Neural cell (in vitro differentiated cells): ENCODE results near the gene DTNBP1. TPM values are rescaled to one million over a fixed set of nuclear protein-coding genes. Genes with fewer than 3 reads are reported as not detected.

Source experiments
- H2AFZ ChIP-seq: fragments of 200-600, 300-800 bp; sonication (generic), shearing (Covaris generic); 2 replicates; pipeline ENCODE4 v1.6.0; 2014; ENCODE audit warnings: low read depth, mild to moderate bottlenecking, antibody characterized with exemption, low read length, moderate library complexity
- H3F3A ChIP-seq: fragments of 200-600 bp; shearing (Covaris generic); 2 replicates; pipeline ENCODE4 v1.6.1; 2016; ENCODE audit warnings: mild to moderate bottlenecking, moderate library complexity, mixed read lengths, antibody characterized with exemption, low read length; ENCODE audit not compliant: insufficient read depth, poor library complexity, severe bottlenecking
- H3K27ac ChIP-seq: fragments of 200-600, 300-800 bp; sonication (generic), shearing (Covaris generic); 2 replicates; pipeline ENCODE4 v1.5.1; 2014; ENCODE audit warnings: mild to moderate bottlenecking, low read length, moderate library complexity
- H3K27me3 ChIP-seq: fragments of 300-800, 200-600 bp; sonication (generic), shearing (Covaris generic); 2 replicates; pipeline ENCODE4 v1.6.0; 2014; ENCODE audit warnings: mild to moderate bottlenecking, low read depth, low read length, moderate library complexity; ENCODE audit not compliant: insufficient read depth
- H3K36me3 ChIP-seq: fragments of 300-800, 200-600 bp; sonication (generic), shearing (Covaris generic); 2 replicates; pipeline ENCODE4 v1.5.1; 2014; ENCODE audit warnings: mild to moderate bottlenecking, antibody characterized with exemption, low read length, moderate library complexity; ENCODE audit not compliant: insufficient read depth
- H3K4me2 ChIP-seq: fragments of 300-800, 200-600 bp; sonication (generic), shearing (Covaris generic); 2 replicates; pipeline ENCODE4 v1.6.0; 2014; ENCODE audit warnings: mild to moderate bottlenecking, low read length
- H3K4me3 ChIP-seq: fragments of 300-800, 200-600 bp; sonication (generic), shearing (Covaris generic); 2 replicates; pipeline ENCODE4 v1.5.1; 2014; ENCODE audit warnings: mild to moderate bottlenecking, low read length, moderate library complexity
- H3K79me2 ChIP-seq: fragments of 200-600 bp; shearing (Covaris generic); replicated peaks from 2 replicates; pipeline ENCODE4 v1.6.0; 2014; ENCODE audit warnings: mild to moderate bottlenecking, low read length, moderate library complexity; ENCODE audit not compliant: insufficient read depth
- H3K9ac ChIP-seq: fragments of 300-800, 200-600 bp; sonication (generic), shearing (Covaris generic); 2 replicates; pipeline ENCODE4 v1.6.1; 2016; ENCODE audit warnings: mild to moderate bottlenecking, low read length, mixed read lengths
- H3K9me2 ChIP-seq: fragments of 200-600 bp; shearing (Covaris generic); 2 replicates; pipeline ENCODE4 v1.6.1; 2016; ENCODE audit warnings: mild to moderate bottlenecking, low read length, mixed read lengths; ENCODE audit not compliant: insufficient read depth
- H3K9me3 ChIP-seq: fragments of 200-600, 300-800 bp; sonication (generic), shearing (Covaris generic); 2 replicates; pipeline ENCODE4 v1.6.1; 2016; ENCODE audit warnings: mild to moderate bottlenecking, mixed run types, low read length, moderate library complexity, mixed read lengths
- H4K20me1 ChIP-seq: fragments of 200-600 bp; shearing (Covaris generic); 2 replicates; pipeline ENCODE4 v1.6.1; 2016; ENCODE audit warnings: mild to moderate bottlenecking, mixed run types; ENCODE audit not compliant: insufficient read depth
- EP300 ChIP-seq: fragments of 450-650 bp; conservative IDR thresholded peaks from 2 replicates; pipeline ENCODE4 v1.6.1; 2014; ENCODE audit warnings: antibody characterized with exemption, mild to moderate bottlenecking, moderate library complexity; ENCODE audit not compliant: poor library complexity, severe bottlenecking
- EZH2 ChIP-seq: fragments of 200-600, 300-800 bp; shearing (Covaris generic), sonication (generic); IDR thresholded peaks from 2 replicates; pipeline ENCODE4 v1.6.1; 2014; ENCODE audit warnings: antibody characterized with exemption, low read length, borderline replicate concordance, mild to moderate bottlenecking; ENCODE audit not compliant: insufficient read depth, poor library complexity, severe bottlenecking
- MXI1 ChIP-seq: fragments of 450-650 bp; conservative IDR thresholded peaks from 2 replicates; pipeline ENCODE4 v1.6.1; 2014; ENCODE audit warnings: antibody characterized with exemption, mild to moderate bottlenecking; ENCODE audit not compliant: poor library complexity, severe bottlenecking
- POLR2AphosphoS5 ChIP-seq: IDR thresholded peaks from 2 replicates; pipeline ENCODE4 v1.6.1; 2012
- RAD21 ChIP-seq: fragments of 450-650 bp; conservative IDR thresholded peaks from 2 replicates; pipeline ENCODE4 v1.6.1; 2014; ENCODE audit warnings: antibody characterized with exemption, mild to moderate bottlenecking, moderate library complexity
- SMC3 ChIP-seq: fragments of 450-650 bp; conservative IDR thresholded peaks from 2 replicates; pipeline ENCODE4 v1.6.1; 2014; ENCODE audit warnings: antibody characterized with exemption, mild to moderate bottlenecking, moderate library complexity; ENCODE audit not compliant: poor library complexity
- TAF1 ChIP-seq: IDR thresholded peaks from 2 replicates; pipeline ENCODE4 v1.6.1; 2012; ENCODE audit warnings: low read depth
- polyA plus RNA-seq: library from polyadenylated mRNA; depleted of rRNA; stranded (reverse); fragments of >200 nt; gene quantifications from 2 replicates; pipeline ENCODE4 v1.2.3, GENCODE V29; 2014
- TF ChIP-seq, protein P1 (sequence below): fragments of 450-650 bp; IDR thresholded peaks from 2 replicates; pipeline ENCODE4 v1.5.1; 2014; ENCODE audit warnings: antibody characterized with exemption, mild to moderate bottlenecking, moderate library complexity; ENCODE audit not compliant: poor library complexity, severe bottlenecking
- TF ChIP-seq, protein P2 (sequence below): IDR thresholded peaks from 2 replicates; pipeline ENCODE4 v1.6.1; 2012; ENCODE audit warnings: borderline replicate concordance

The DTNBP1 gene
- polyA plus RNA-seq, 1 donor from 2014 or later = 22.6 TPM

DNA sequence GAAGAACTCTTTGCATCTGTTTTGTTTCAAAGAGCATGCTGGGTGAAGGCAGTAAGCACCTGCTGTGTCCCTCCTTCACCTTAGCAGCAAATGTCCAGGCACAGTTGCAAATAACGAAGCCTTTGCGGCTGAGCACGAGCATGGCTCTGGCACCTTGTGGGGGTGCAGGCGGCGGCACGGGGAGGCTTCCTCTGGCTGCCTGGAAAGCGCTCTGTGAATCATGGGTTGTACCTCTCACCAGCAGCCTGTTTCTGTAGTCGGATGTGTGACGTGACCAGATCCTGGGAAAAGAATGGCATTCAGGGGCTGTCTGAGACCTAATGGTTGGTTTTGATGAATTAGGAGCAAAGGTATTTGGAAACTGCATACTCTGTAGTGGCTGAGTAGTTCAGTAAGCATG, 144.8 kb downstream of the DTNBP1 start:
- no peaks in the 10 kb centered on the region for H4K20me1 ChIP-seq
- H3K9ac ChIP-seq = no peak overlapping the region
- no peaks in the 10 kb centered on the region for H3K36me3 ChIP-seq
- no peaks in the 10 kb centered on the region for H3K27me3 ChIP-seq
- no peak overlapping the region for H3K4me3 ChIP-seq
- H3K27ac ChIP-seq = no peak overlapping the region
- no peak overlapping the region for H3K4me2 ChIP-seq
- no peaks in the 10 kb centered on the region for H3K79me2 ChIP-seq
- no peaks in the 10 kb centered on the region for H3K9me2 ChIP-seq
- TF ChIP-seq, protein P1, sequence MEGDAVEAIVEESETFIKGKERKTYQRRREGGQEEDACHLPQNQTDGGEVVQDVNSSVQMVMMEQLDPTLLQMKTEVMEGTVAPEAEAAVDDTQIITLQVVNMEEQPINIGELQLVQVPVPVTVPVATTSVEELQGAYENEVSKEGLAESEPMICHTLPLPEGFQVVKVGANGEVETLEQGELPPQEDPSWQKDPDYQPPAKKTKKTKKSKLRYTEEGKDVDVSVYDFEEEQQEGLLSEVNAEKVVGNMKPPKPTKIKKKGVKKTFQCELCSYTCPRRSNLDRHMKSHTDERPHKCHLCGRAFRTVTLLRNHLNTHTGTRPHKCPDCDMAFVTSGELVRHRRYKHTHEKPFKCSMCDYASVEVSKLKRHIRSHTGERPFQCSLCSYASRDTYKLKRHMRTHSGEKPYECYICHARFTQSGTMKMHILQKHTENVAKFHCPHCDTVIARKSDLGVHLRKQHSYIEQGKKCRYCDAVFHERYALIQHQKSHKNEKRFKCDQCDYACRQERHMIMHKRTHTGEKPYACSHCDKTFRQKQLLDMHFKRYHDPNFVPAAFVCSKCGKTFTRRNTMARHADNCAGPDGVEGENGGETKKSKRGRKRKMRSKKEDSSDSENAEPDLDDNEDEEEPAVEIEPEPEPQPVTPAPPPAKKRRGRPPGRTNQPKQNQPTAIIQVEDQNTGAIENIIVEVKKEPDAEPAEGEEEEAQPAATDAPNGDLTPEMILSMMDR = no peak
- no peak for TF ChIP-seq SMC3
- TF ChIP-seq MXI1 = no peak
- TF ChIP-seq RAD21 = no peak
- TF ChIP-seq, protein P2, sequence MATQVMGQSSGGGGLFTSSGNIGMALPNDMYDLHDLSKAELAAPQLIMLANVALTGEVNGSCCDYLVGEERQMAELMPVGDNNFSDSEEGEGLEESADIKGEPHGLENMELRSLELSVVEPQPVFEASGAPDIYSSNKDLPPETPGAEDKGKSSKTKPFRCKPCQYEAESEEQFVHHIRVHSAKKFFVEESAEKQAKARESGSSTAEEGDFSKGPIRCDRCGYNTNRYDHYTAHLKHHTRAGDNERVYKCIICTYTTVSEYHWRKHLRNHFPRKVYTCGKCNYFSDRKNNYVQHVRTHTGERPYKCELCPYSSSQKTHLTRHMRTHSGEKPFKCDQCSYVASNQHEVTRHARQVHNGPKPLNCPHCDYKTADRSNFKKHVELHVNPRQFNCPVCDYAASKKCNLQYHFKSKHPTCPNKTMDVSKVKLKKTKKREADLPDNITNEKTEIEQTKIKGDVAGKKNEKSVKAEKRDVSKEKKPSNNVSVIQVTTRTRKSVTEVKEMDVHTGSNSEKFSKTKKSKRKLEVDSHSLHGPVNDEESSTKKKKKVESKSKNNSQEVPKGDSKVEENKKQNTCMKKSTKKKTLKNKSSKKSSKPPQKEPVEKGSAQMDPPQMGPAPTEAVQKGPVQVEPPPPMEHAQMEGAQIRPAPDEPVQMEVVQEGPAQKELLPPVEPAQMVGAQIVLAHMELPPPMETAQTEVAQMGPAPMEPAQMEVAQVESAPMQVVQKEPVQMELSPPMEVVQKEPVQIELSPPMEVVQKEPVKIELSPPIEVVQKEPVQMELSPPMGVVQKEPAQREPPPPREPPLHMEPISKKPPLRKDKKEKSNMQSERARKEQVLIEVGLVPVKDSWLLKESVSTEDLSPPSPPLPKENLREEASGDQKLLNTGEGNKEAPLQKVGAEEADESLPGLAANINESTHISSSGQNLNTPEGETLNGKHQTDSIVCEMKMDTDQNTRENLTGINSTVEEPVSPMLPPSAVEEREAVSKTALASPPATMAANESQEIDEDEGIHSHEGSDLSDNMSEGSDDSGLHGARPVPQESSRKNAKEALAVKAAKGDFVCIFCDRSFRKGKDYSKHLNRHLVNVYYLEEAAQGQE = no peak
- TF ChIP-seq TAF1 = no peak
- TF ChIP-seq POLR2AphosphoS5 = no peak
- TF ChIP-seq EP300 = no peak
- no peak for TF ChIP-seq EZH2
- H3F3A ChIP-seq = no peaks in the 10 kb centered on the region
- H3K9me3 ChIP-seq = no peaks in the 10 kb centered on the region
- no peak overlapping the region for H2AFZ ChIP-seq

DNA sequence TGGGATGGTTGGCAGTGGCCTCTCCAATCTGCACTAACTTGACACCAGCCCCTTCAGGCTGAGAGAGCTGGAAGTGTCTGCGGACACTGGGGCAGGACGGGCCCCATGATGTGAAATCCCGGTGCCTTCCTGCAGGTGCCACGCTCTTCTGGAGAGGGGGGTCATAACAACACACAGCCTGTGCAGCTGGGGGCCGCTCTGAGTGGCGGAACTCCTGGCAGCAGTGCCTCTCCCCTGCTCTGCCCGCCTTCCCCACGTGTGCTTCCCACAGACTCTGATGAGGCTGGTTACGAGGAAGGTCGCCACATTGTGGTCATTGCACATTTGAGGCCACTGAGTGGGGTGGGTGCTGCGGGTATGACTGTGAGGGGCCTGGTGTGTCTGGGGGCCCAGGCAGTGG, 145.2 kb downstream of the DTNBP1 start:
- Histone ChIP-seq H4K20me1 (no peaks in the 10 kb centered on the region), H3K27ac (no peak overlapping the region)
- TF ChIP-seq EZH2 (no peak), EP300 (no peak)
- TF ChIP-seq, protein P1 = no peak

More for the DNA sequence above, 145.2 kb downstream of the DTNBP1 start:
- H3K4me3 ChIP-seq = no peak overlapping the region
- H2AFZ ChIP-seq = no peak overlapping the region
- H3K9ac ChIP-seq = no peak overlapping the region
- H3K27me3 ChIP-seq = no peaks in the 10 kb centered on the region
- H3K9me2 ChIP-seq = no peaks in the 10 kb centered on the region
- H3K4me2 ChIP-seq = no peak overlapping the region
- H3K36me3 ChIP-seq = no peaks in the 10 kb centered on the region
- no peaks in the 10 kb centered on the region for H3K79me2 ChIP-seq
- no peaks in the 10 kb centered on the region for H3K9me3 ChIP-seq
- H3F3A ChIP-seq = no peaks in the 10 kb centered on the region
